HCEC 1CT (cell line): ENCODE results near the gene ACP7.

Experiments
- DNase-seq: peaks from one replicate; pipeline ENCODE4 v3.0.0-alpha.2; 2017

Gene ACP7

GRCh38 chr19:39150807-39151600 lies 66.8 kb downstream of the ACP7 start:
- DNase-seq = no peak

- no peak for DNase-seq
These were observed 67.9 kb downstream of the ACP7 start for GRCh38 chr19:39152066-39152465.

GRCh38 chr19:39154100-39154628 lies 70.0 kb downstream of the ACP7 start:
- DNase-seq = no peak

GRCh38 chr19:39154629-39155100 lies 70.5 kb downstream of the ACP7 start:
- no peak for DNase-seq

- DNase-seq = no peak
These were observed 71.0 kb downstream of the ACP7 start for GRCh38 chr19:39155114-39155700.

GRCh38 chr19:39155741-39156140 lies 71.6 kb downstream of the ACP7 start:
- DNase-seq = no peak

GRCh38 chr19:39156326-39157230 lies 72.4 kb downstream of the ACP7 start:
- no peak for DNase-seq

- DNase-seq = no peak
These were observed 73.3 kb downstream of the ACP7 start for GRCh38 chr19:39157275-39157996.

GRCh38 chr19:39157997-39158389 lies 73.8 kb downstream of the ACP7 start:
- DNase-seq = no peak

- DNase-seq = no peak
These were observed 74.6 kb downstream of the ACP7 start for GRCh38 chr19:39158646-39159260.

GRCh38 chr19:39160523-39160861 lies 76.3 kb downstream of the ACP7 start:
- DNase-seq = no peak
